Uterus (tissue), 4 donors: ENCODE results near the gene THY1. TPM values are rescaled to one million over a fixed set of nuclear protein-coding genes. Genes with fewer than 3 reads are reported as not detected.

Experiments
- DNase-seq, 2 donors: peaks; one replicate each; pipeline ENCODE4 v3.0.0-alpha.2; 2019 to 2020
- H3K27ac ChIP-seq, 2 donors: fragments of 200-600 bp; sonication (generic); 1 replicate in 1 of 2; 2 replicates in 1 of 2; pipeline ENCODE4 v1.5.1; 2016 to 2018
- H3K27me3 ChIP-seq, 2 donors: fragments of 200-600 bp; sonication (generic); one replicate each; pipeline ENCODE4 v1.5.1; 2018 to 2019; ENCODE audit warnings: control low read depth in 1 of 2
- H3K36me3 ChIP-seq, 2 donors: fragments of 200-600 bp; sonication (generic); one replicate each; pipeline ENCODE4 v1.5.1; 2019; ENCODE audit warnings: control low read depth in 1 of 2
- H3K4me1 ChIP-seq, 2 donors: fragments of 200-600 bp; sonication (generic); one replicate each; pipeline ENCODE4 v1.5.1; 2018 to 2019; ENCODE audit warnings: control low read depth in 1 of 2
- H3K4me3 ChIP-seq, 2 donors: fragments of 200-600 bp; sonication (generic); 1 replicate in 1 of 2; 2 replicates in 1 of 2; pipeline ENCODE4 v1.5.1; 2018 to 2019; ENCODE audit warnings: mild to moderate bottlenecking in 1 of 2
- H3K9me3 ChIP-seq, 2 donors: fragments of 200-600 bp; sonication (generic); one replicate each; pipeline ENCODE4 v1.5.1; 2019; ENCODE audit warnings: control low read depth in 1 of 2
- POLR2A ChIP-seq, 2 donors: fragments of 450-650 bp; IDR thresholded peaks; one replicate each; pipeline ENCODE4 v1.6.1; 2016; ENCODE audit warnings: antibody characterized with exemption in 2 of 2, mild to moderate bottlenecking in 1 of 2, moderate library complexity in 1 of 2
- intact Hi-C: fragments of 100-400 bp; cut with DNase I; formaldehyde crosslinking; loops from one replicate; pipeline ENCODE4 v1.15.1; 2023; ENCODE audit warnings: low total_unique reads
- total RNA-seq, 4 donors: library from RNA; depleted of rRNA in 3 of 4; stranded (reverse); fragments of >200 nt in 3 of 4; gene quantifications; one replicate each; pipeline versions ENCODE4 v1.1.0 to v1.2.4, GENCODE V29; 2014 to 2023
- TF ChIP-seq, protein P1 (sequence below), 4 experiments: fragments of 200-600 bp in 2 of 4; fragments of 450-650 bp in 2 of 4; sonication (generic) in 2 of 4; IDR thresholded peaks; one replicate each; pipeline ENCODE4 v1.5.1; 2016 to 2019; ENCODE audit warnings: antibody characterized with exemption in 4 of 4, mild to moderate bottlenecking in 2 of 4, moderate library complexity in 1 of 4
- donor health status: DM: yes; HTN: yes; CAD: no.

Gene THY1
- total RNA-seq, 4 donors from 2014 or later, result 10.7 to 88.9 (median 41.3) TPM

DNA sequence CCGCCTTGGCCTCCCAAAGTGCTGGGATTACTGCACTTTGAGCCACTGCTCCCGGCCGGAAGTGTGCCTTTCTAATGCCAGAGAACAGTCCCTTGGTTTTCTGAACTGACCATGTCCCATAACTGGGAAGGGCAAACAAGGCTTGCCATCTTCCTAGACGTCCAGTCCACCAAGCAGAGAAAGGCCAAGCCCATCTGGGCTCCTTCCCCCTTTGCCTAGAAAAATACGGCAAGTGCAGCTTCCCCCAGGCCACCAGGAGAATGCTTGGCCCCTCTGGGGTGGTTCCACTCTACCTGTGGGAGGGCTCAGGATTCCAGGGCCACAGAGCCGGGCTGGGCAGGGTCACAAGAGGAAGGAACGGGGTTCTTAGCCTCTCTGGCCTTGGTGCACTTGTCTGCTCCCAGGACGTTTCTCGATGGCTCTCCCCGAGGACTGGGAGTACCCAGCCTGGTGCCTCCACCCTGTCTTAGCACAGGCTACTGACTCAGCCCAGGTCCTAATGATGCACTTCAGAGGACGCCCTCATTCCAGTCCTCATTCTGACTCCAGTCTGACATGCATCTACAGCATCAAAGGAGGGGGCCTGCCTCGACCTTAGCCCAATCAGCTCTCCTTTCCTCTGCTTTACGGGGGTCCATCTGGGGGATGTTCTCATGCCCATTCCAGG is 42.7 kb downstream of the THY1 start:
- DNase-seq, result no peak
- Histone ChIP-seq H3K27me3 (no peaks in the 10 kb centered on the region), H3K4me1 (peaks cover 2% of the 10 kb centered on the region in 2 donors), H3K27ac (peak overlapping the region in 1 of 2 donors; percentile 74), H3K9me3 (no peaks in the 10 kb centered on the region), H3K36me3 (no peaks in the 10 kb centered on the region), H3K4me3 (no peak overlapping the region)
- TF ChIP-seq, protein P1, sequence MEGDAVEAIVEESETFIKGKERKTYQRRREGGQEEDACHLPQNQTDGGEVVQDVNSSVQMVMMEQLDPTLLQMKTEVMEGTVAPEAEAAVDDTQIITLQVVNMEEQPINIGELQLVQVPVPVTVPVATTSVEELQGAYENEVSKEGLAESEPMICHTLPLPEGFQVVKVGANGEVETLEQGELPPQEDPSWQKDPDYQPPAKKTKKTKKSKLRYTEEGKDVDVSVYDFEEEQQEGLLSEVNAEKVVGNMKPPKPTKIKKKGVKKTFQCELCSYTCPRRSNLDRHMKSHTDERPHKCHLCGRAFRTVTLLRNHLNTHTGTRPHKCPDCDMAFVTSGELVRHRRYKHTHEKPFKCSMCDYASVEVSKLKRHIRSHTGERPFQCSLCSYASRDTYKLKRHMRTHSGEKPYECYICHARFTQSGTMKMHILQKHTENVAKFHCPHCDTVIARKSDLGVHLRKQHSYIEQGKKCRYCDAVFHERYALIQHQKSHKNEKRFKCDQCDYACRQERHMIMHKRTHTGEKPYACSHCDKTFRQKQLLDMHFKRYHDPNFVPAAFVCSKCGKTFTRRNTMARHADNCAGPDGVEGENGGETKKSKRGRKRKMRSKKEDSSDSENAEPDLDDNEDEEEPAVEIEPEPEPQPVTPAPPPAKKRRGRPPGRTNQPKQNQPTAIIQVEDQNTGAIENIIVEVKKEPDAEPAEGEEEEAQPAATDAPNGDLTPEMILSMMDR (IDR thresholded peaks at IDR 0.05), result no peak
- no peak for TF ChIP-seq POLR2A (IDR thresholded peaks at IDR 0.05)
- intact Hi-C loops, result no loop called here

DNA sequence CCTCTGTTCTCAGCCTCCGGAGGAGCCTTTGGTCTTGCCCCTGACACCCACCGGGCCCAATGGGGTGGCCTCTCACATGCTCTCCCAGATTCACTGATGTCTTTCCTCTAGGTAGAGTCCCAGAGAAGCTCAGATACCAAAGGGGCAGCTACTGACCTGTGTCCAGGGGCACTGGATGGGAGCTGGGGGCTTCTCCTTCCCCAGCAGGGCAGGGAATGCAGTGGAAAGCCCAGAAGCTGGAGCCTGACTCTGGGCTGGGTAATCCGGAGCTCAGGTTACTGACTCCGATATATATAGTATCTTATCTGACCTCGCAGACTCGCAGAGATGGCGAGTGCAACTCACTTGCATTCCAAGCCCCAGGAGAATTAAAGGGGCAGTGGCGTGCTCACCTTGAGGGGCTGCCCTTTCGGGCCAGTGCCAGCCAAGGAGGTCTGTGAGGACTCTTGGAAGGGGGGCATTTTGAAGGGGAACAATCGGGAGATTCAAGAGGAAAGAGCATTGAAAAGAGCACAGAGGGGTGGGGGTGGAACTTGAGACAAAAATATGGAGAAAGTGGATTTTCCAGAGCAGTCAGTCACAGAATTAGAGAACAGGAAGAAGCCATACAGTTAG is 44.0 kb downstream of the THY1 start:
- peaks cover 6 to 11% of the 10 kb centered on the region in 2 donors for H3K4me1 ChIP-seq
- intact Hi-C loops, result loop anchor here (2.0 kb wide), 1 partner anchor 22 kb away; no protein-coding TSS in a partner anchor
- H3K9me3 ChIP-seq, result no peaks in the 10 kb centered on the region
- no peaks in the 10 kb centered on the region for H3K27me3 ChIP-seq
- no peak overlapping the region for H3K27ac ChIP-seq
- no peaks in the 10 kb centered on the region for H3K36me3 ChIP-seq
- no peak for DNase-seq
- H3K4me3 ChIP-seq, result no peak overlapping the region
- TF ChIP-seq, protein P1 (IDR thresholded peaks at IDR 0.05), result no peak
- no peak for TF ChIP-seq POLR2A (IDR thresholded peaks at IDR 0.05)

DNA sequence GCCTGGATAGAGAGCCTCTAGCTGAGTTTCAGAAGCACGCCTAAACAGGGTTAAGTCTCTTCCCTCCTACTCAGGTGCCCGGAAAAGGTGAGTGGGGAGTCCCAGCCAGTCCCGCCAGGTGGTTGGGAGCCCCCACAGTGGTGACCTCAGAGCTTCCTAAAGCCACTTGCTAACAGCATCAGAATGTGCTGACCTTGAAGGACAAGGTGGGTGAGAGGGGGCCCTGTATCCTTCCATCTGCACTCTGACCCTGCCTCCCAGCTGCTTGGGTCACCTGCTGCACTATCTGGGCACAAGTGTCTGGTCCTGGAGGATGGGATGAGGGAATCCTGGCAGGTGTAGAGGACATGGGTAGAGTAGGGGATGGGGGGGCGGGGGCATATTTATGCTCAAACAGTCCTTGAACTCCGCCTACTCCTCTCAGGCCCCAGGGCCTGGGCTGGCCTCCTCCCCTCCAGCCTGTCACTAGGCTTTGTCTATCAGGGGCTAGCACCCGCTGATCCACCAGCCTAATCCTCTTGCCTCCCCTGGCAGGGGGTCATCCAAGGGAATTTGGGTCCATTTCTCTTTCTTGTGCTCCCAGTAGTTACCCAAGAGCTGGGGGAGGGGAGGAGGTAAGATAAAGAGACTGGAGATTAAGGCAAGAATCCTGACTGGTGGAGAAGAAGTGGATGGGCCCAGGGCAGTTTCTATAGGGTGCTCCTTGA is 44.9 kb downstream of the THY1 start:
- Histone ChIP-seq H3K36me3 (no peaks in the 10 kb centered on the region), H3K4me3 (no peak overlapping the region), H3K27me3 (no peaks in the 10 kb centered on the region), H3K9me3 (no peaks in the 10 kb centered on the region), H3K27ac (no peak overlapping the region), H3K4me1 (peaks cover 6 to 11% of the 10 kb centered on the region in 2 donors)
- intact Hi-C loops, result loop anchor here (2.0 kb wide), 1 partner anchor 21 kb away; no protein-coding TSS in a partner anchor
- no peak for DNase-seq
- TF ChIP-seq, protein P1 (IDR thresholded peaks at IDR 0.05), result no peak
- no peak for TF ChIP-seq POLR2A (IDR thresholded peaks at IDR 0.05)

DNA sequence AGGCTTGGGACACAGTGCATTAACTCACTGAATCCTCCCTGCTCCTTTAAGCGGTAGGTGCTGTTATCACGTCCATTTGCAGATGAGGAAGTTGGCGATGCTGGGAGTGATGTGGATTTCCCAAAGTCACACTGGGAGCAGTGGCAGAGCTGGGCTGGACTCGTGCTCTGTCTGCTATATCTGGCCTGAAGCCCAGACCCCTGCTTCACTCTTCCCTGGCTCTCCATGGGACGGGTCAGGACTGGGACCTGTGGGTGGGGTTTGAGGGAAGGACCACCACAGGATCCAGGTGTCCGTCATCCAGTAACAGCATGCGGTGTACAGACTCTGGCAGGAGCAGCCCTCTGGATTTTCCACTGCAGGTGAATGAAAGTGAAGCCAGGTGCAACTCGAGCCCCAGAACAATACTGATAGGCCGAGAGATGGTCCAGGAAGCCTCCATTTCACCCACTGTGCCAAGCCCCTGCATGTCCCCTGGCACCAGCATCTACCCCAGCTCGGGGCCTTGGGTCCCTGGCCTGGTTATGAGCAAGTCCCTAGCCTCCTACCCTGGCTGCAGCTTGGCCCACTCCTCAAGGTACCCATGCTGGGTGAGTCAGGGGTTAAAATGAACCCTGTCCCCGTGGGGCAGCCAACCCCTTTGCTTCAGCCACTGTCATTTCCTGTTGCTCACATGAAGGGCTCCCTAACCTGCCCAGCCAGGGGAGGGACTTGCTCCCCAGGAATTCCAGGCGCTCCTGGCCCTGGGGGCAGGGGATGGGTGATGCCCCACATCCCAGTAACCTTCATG is 45.7 kb downstream of the THY1 start:
- no peak for DNase-seq
- H3K9me3 ChIP-seq, result no peaks in the 10 kb centered on the region
- no peak for TF ChIP-seq POLR2A (IDR thresholded peaks at IDR 0.05)
- TF ChIP-seq, protein P1 (IDR thresholded peaks at IDR 0.05), result no peak
- peaks cover 6 to 11% of the 10 kb centered on the region in 2 donors for H3K4me1 ChIP-seq
- H3K4me3 ChIP-seq, result no peak overlapping the region
- H3K36me3 ChIP-seq, result no peaks in the 10 kb centered on the region
- intact Hi-C loops, result no loop called here
- H3K27me3 ChIP-seq, result no peaks in the 10 kb centered on the region
- peak overlapping the region; percentile 17 to 93 for H3K27ac ChIP-seq
